ENCODE results near the gene ACADSB. TPM values are rescaled to one million over a fixed set of nuclear protein-coding genes. Genes with fewer than 3 reads are reported as not detected.

Gene ACADSB
- total RNA-seq (2014; rRNA removed; shearing (Covaris generic); ENCODE audit: low replicate concordance), result 4.3 and 4.7 TPM in 2 replicates

DNA sequence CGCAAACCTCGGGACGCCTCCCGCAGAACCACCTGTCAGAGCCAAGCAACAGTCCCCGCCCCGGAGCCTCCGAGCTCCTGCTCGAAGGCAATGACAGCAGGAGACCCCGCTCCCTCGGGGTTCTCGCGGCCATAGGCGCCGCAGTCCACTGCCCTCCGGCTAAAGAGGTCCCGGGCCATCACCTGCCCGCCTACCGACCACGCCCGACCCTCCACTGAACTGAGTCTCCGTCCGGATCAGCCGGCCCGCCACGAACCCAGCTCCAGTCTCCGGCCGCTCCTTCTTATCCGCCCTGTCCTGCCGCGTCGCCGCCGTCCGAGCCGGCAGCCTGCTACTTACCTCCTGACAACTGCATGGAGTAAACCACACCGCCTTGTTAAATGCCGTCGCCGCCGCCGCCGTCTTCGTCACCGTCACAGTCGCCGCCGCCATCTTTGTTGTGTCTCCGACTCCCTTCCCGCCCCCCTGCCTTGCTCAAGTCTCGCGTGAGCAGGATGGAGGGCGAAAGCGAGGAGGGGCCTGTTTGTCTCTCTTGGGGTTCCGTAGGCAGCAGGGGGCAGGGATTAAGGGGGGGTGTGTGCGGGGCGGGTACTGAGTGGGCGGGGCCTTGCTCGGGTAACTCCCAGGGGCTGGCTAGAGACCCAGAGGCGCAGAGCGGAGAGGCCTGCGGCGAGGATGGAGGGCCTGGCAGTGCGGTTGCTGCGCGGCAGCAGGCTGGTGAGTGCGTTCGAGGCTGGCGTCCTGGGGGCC, at the start of gene ACADSB, which contains the start of gene IKZF5:
TSS of gene ACADSB (plus strand) at position 652 of the 750 bp plus-strand sequence. CDS start at position 676, 24 bp downstream.
TSS of gene IKZF5 (minus strand) at position 441 of the 750 bp plus-strand sequence. CDS start 10,170 bp downstream, outside the sequence.
- in situ Hi-C loops (cut with HindIII; ENCODE audit: low pct_unique_long_range_greater_than_20kb, low sequenced_read_pairs), result no loop called here
- DNase-seq (ENCODE audit: low read depth), result peak; percentile 92

- in situ Hi-C loops (cut with HindIII; ENCODE audit: low pct_unique_long_range_greater_than_20kb, low sequenced_read_pairs), result no loop called here
Measured at GRCh38 chr10:122962405-122962804, 46.4 kb upstream of the ACADSB start.

DNA sequence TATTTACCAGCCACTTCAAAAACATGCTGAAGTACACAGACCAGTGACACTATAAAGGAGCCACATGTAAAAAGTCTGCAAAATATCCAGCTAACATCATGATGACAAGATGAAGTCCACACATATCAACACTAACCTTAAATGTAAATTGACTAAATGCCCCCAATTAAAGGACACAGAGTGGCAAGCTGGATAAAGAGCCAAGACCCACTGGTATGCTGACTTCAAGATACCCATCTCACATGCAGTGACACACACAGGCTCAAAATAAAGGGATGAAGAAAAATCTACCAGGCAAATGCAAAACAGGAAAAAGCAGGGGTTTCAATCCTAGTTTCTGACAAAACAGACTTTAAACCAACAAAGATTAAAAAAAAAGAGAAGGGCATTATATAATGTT, 41.9 kb upstream of the ACADSB start:
- no peak for DNase-seq (ENCODE audit: low read depth)
- in situ Hi-C loops (cut with HindIII; ENCODE audit: low pct_unique_long_range_greater_than_20kb, low sequenced_read_pairs), result no loop called here

More at GRCh38 chr10:122962405-122962804, 46.4 kb upstream of the ACADSB start:
- DNase-seq (ENCODE audit: low read depth), result no peak

DNA sequence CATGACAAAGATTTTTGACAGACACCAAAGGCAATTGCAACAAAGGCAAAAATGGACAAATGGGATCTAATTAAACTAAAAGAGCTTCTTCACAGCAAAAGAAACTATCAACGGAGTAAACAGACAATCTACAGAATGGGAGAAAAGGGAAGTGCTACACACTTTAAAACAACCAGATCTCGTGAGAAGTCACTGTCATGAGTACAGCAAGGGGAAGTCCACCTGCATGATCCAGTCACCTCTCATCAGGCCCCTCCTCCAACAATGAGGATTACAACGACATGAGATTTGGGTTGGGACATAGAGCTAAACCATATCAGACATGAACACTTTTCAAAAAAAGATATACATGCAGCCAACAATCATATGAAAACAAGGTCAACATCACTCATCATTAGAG, 40.1 kb upstream of the ACADSB start:
- no peak for DNase-seq (ENCODE audit: low read depth)
- in situ Hi-C loops (cut with HindIII; ENCODE audit: low pct_unique_long_range_greater_than_20kb, low sequenced_read_pairs), result no loop called here

DNA sequence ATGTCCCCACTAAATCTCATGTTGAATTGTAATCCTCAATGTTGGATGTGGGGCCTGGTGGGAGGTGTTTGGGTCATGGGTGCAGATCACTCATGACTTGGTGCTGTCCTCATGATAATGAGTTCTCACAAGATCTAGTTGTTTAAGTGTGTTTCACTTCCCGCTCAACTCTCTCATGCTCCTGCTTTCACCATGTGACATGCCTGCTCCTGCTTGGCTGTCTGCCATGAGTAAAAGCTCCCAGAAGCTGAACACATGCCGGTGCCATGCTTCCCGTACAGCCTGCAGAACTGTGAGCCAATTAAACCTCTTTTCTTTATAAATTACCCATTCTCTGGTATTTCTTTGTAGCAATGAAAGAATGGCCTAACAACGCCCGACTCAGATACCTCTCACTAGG, 34.8 kb upstream of the ACADSB start:
- DNase-seq (ENCODE audit: low read depth), result no peak
- in situ Hi-C loops (cut with HindIII; ENCODE audit: low pct_unique_long_range_greater_than_20kb, low sequenced_read_pairs), result no loop called here

GRCh38 chr10:122974543-122975064, 34.2 kb upstream of the ACADSB start:
- no peak for DNase-seq (ENCODE audit: low read depth)
- in situ Hi-C loops (cut with HindIII; ENCODE audit: low pct_unique_long_range_greater_than_20kb, low sequenced_read_pairs), result no loop called here

DNA sequence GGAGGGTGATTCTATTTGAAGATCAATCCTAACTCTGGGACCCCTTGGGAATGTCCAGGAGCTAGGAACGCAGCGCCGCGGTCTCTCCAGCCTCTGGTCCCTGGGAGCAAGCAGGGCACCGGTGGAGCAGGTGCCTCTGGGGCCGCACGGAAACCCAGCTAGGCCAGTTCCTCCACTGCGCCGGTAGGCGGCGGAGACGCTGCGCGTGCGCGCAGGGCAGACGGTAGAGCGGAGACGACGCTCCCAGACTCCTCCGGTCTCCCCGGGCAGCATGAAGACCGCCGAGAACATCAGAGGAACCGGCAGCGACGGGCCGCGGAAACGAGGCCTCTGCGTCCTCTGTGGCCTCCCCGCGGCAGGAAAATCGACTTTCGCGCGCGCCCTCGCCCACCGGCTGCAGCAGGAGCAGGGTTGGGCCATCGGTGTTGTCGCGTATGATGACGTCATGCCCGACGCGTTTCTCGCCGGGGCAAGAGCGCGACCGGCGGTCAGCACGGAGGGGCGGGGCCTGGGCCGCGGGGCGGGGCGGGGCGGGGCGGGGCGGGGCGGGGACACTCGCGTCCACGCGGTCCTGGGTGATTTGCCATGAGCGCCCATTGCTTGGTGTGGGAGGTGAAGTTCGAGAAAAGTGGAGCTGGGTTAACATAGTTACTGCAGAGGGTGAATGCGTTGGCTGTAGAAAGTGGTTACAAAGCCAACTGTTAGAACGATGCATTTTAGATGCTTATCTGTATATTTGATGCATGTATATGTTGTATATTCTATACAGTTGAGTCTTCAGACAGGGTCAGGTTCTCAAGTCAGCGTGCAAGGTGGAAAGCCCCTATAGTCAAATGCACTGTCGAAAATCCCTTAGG, 28.4 kb upstream of the ACADSB start, which contains the start of gene PSTK:
TSS of gene PSTK (plus strand) at position 193 of the 857 bp plus-strand sequence. CDS start at position 272, 79 bp downstream.
- in situ Hi-C loops (cut with HindIII; ENCODE audit: low pct_unique_long_range_greater_than_20kb, low sequenced_read_pairs), result no loop called here
- peak; percentile 91 for DNase-seq (ENCODE audit: low read depth)

GRCh38 chr10:122981066-122981464, 27.7 kb upstream of the ACADSB start:
- peak; percentile 31 for DNase-seq (ENCODE audit: low read depth)
- in situ Hi-C loops (cut with HindIII; ENCODE audit: low pct_unique_long_range_greater_than_20kb, low sequenced_read_pairs), result no loop called here

DNA sequence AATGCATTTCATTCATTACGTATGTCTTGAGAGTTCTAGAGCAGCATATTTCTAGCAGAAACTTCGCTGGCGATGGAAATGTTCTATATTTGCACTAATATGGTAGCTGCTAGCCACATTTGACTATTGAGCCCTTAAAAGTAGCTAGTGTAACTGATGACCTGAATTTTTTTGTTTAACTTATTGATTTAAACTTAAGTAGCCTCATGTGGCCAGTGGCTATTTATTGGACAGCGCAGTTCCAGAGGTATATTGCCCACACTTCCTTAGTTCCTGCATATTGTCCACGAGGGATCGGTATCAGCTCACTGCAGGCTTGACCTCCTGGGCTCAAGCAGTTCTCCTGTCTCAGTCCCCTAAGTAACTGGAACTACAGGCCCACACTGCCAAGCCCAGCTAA, 24.9 kb upstream of the ACADSB start:
- DNase-seq (ENCODE audit: low read depth), result no peak
- in situ Hi-C loops (cut with HindIII; ENCODE audit: low pct_unique_long_range_greater_than_20kb, low sequenced_read_pairs), result no loop called here

GRCh38 chr10:122984708-122985107, 24.1 kb upstream of the ACADSB start:
- no peak for DNase-seq (ENCODE audit: low read depth)
- in situ Hi-C loops (cut with HindIII; ENCODE audit: low pct_unique_long_range_greater_than_20kb, low sequenced_read_pairs), result no loop called here

GRCh38 chr10:122986335-122986734, 22.5 kb upstream of the ACADSB start:
- in situ Hi-C loops (cut with HindIII; ENCODE audit: low pct_unique_long_range_greater_than_20kb, low sequenced_read_pairs), result no loop called here
- no peak for DNase-seq (ENCODE audit: low read depth)

DNA sequence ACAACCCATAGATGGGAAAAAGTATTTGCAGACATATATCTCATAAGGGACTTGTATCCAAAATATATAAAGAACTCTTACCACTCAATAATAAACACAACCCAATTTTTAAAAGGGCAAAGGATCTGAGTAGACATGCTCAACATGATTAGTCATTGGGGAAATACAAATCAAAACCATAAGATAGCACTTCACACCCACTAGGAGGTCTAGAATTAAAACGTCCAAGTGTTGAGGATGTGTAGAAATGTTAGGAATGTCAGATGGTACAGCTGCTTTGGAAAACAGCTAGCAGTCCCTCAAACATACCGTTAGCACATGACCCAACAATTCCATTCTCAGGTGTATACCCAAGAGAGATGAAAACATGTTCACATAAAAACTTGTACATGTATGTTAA, 20.3 kb upstream of the ACADSB start:
- DNase-seq (ENCODE audit: low read depth), result no peak
- in situ Hi-C loops (cut with HindIII; ENCODE audit: low pct_unique_long_range_greater_than_20kb, low sequenced_read_pairs), result no loop called here

DNA sequence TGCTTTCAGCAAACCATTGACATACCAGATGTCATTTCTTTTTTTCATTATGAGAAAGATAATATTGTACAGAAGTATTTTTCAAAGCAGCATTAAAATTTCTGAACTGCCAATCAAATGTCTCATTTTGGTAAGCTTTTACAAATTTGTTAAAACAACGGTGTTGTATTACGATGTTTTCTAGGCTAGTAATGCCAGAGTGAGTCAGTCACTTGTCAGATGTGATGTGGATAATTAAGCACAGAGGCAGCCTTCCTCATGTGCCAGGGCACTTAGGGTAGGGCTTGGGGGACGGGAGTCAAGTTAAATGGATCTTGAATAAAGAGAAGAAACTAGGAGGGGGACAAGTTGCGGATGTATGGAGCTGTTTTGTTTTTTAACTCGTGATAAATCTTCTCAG, 18.5 kb upstream of the ACADSB start:
- in situ Hi-C loops (cut with HindIII; ENCODE audit: low pct_unique_long_range_greater_than_20kb, low sequenced_read_pairs), result no loop called here
- no peak for DNase-seq (ENCODE audit: low read depth)

DNA sequence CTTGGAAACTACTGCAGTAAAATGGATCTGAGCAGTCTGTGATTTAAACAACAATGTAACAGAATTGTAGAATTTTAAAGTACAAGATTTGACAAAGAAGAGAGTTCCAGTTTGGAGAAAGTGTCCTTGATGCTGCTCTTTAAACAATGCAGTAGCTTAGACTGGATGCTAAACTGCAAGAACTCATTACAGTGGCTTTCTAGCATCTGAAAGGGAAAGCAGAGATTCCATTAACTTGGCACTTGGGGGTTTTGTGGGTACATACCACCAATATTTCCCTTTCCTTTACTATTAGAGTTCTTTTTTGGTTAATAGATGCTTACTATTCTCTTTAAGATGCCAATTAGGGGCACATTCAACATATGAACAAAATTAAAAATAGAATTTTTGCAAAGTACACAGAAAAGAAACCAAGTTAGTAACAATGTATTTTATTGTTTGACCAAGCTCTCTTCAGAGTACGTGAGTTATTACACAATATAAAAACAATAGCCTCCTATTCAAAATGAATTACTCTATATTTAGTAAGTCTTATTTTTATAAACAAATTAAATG, 16.7 kb upstream of the ACADSB start:
- in situ Hi-C loops (cut with HindIII; ENCODE audit: low pct_unique_long_range_greater_than_20kb, low sequenced_read_pairs), result no loop called here
- no peak for DNase-seq (ENCODE audit: low read depth)

GRCh38 chr10:122993797-122994336, 14.9 kb upstream of the ACADSB start:
- in situ Hi-C loops (cut with HindIII; ENCODE audit: low pct_unique_long_range_greater_than_20kb, low sequenced_read_pairs), result no loop called here
- DNase-seq (ENCODE audit: low read depth), result no peak

DNA sequence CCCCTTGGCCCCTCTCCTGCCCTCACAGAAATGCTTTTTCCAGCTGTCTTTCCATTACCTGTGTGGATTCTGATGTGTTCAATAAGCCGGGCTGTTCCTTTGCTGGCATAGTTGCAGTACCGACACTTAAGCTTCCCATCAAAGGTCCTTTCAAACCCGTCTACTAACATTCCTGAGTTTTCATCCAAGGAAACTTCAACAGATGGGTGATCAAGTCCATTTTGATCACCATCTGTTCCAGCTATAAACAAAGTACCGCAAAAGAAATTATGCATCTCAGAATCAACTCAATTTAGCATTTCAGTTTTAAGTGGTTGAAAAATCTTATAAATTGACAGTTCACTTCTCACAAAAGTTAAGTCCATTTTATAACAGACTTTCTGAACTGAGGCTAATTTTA, 12.9 kb upstream of the ACADSB start:
- in situ Hi-C loops (cut with HindIII; ENCODE audit: low pct_unique_long_range_greater_than_20kb, low sequenced_read_pairs), result no loop called here
- no peak for DNase-seq (ENCODE audit: low read depth)

- in situ Hi-C loops (cut with HindIII; ENCODE audit: low pct_unique_long_range_greater_than_20kb, low sequenced_read_pairs), result no loop called here
- no peak for DNase-seq (ENCODE audit: low read depth)
Measured at GRCh38 chr10:122997864-122998263, 10.9 kb upstream of the ACADSB start.

DNA sequence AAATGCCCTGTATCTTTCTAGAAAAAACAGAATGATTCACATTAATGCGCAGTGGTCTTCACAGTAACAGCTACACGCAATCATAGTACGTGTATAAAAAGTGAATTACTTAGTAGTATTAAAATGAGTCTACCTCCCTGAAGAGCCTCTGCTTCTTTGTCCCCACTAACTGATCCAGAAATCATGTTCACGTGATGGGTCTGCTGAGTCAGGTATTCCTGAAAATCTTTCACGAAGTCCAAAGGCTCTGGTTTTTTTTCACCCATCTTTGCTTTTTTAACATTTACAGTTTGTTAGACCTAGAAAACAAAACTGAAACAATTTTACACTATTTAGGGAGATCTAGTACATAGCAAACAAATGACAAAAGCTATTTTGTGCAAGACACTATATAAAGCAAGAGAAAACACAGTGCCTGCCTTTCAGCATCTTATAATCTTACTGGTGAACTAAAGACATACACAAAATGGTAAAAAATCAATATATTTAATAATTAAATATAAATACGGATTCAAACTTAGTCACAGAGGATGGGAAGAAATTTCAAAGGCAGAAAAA, 10.4 kb upstream of the ACADSB start:
- in situ Hi-C loops (cut with HindIII; ENCODE audit: low pct_unique_long_range_greater_than_20kb, low sequenced_read_pairs), result no loop called here
- DNase-seq (ENCODE audit: low read depth), result no peak
